ENCODE results near the gene PLXNA3. TPM values are rescaled to one million over a fixed set of nuclear protein-coding genes. Genes with fewer than 3 reads are reported as not detected.
A peak's percentile ranks its signal among the peaks of the same experiment; 100 is the strongest.

Gene PLXNA3
- total and polyA plus RNA-seq, 2 experiments from 2014 or later: 25.9 to 35.1 TPM

- H3K4me1 ChIP-seq (ENCODE audit: insufficient read depth): peaks cover 6% of the 10 kb centered on the region; the same call in 1 of the 2 replicates
- peak overlapping the region; percentile 73 for H3K4me2 ChIP-seq (ENCODE audit: unreplicated experiment)
- in situ Hi-C loops (cut with MboI): no loop called here
- no peaks in the 10 kb centered on the region for H3K36me3 ChIP-seq (ENCODE audit: low read depth)
- no peaks in the 10 kb centered on the region for H3K27me3 ChIP-seq (replicated peaks; ENCODE audit: insufficient read depth)
- H3K27ac ChIP-seq: peak overlapping the region; percentile 76
- no peaks in the 10 kb centered on the region for H4K20me1 ChIP-seq (ENCODE audit: insufficient read depth)
- peaks cover 28% of the 10 kb centered on the region for H3K79me2 ChIP-seq (ENCODE audit: insufficient read depth)
- H3K9me3 ChIP-seq (ENCODE audit: low read depth): no peaks in the 10 kb centered on the region
- peak overlapping the region; percentile 80 for H3K9ac ChIP-seq
- DNase-seq: peak; percentile 19
- peak overlapping the region; percentile 79 for H3K4me3 ChIP-seq
- TF ChIP-seq EZH2phosphoT487 (IDR thresholded peaks at IDR 0.05; ENCODE audit: insufficient read depth, low read depth): no peak
- no peak for TF ChIP-seq EZH2 (IDR thresholded peaks at IDR 0.05; ENCODE audit: insufficient read depth, poor library complexity, severe bottlenecking)
- WGBS, 2 experiments (ENCODE audit: low coverage in 1 of 2, low lambda C conversion rate in 2 of 2, missing lambda C conversion rate in 2 of 2): 39 to 43% methylated on average over 4 of the region's 4 CpGs
- H2AFZ ChIP-seq: peak overlapping the region; percentile 76
- H3K9me2 ChIP-seq (ENCODE audit: insufficient read depth): no peaks in the 10 kb centered on the region
- no peaks in the 10 kb centered on the region for H3F3A ChIP-seq (ENCODE audit: insufficient read depth)
These were observed 45.6 kb upstream of the PLXNA3 start for GRCh38 chrX:154412468-154412867.

GRCh38 chrX:154413142-154413541 lies 44.9 kb upstream of the PLXNA3 start:
- no peak for DNase-seq
- TF ChIP-seq EZH2phosphoT487 (IDR thresholded peaks at IDR 0.05; ENCODE audit: insufficient read depth, low read depth) (no peak), EZH2 (IDR thresholded peaks at IDR 0.05; ENCODE audit: insufficient read depth, poor library complexity, severe bottlenecking) (no peak)
- Histone ChIP-seq H3K9me2 (ENCODE audit: insufficient read depth) (no peaks in the 10 kb centered on the region), H3K9ac (no peak overlapping the region), H3K4me1 (ENCODE audit: insufficient read depth) (peaks cover 6% of the 10 kb centered on the region; the same call in 1 of the 2 replicates), H3K27me3 (replicated peaks; ENCODE audit: insufficient read depth) (no peaks in the 10 kb centered on the region), H3K9me3 (ENCODE audit: low read depth) (no peaks in the 10 kb centered on the region), H3K4me2 (ENCODE audit: unreplicated experiment) (no peak overlapping the region), H3F3A (ENCODE audit: insufficient read depth) (no peaks in the 10 kb centered on the region), H3K36me3 (ENCODE audit: low read depth) (no peaks in the 10 kb centered on the region), H2AFZ (no peak overlapping the region), H4K20me1 (ENCODE audit: insufficient read depth) (no peaks in the 10 kb centered on the region), H3K79me2 (ENCODE audit: insufficient read depth) (peaks cover 21% of the 10 kb centered on the region), H3K4me3 (no peak overlapping the region), H3K27ac (no peak overlapping the region)
- in situ Hi-C loops (cut with MboI): no loop called here
- WGBS, 2 experiments (ENCODE audit: low coverage in 1 of 2, low lambda C conversion rate in 2 of 2, missing lambda C conversion rate in 2 of 2): 37 to 43% methylated on average over 3 to 6 of the region's 8 CpGs

DNA sequence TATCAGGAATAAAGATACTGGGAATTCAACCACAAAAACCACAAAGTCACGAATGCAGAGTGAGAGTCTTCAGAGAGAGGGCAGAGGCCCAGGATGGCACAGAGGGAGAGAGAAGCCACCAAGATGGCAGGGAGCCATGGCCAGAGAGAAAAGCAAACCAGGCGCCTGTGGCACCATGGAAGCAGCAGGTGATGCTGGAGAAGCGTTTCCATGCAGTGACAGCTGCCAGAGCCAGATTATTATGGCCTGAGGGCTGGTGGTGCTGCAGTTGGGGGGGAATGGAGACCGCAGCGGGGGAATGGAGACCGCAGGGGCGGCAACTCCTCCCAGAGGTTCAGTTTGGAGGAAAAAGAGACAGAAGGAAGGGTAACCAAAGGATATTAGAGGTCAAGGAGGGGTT lies 40.9 kb upstream of the PLXNA3 start:
- WGBS, 2 experiments (ENCODE audit: low coverage in 1 of 2, low lambda C conversion rate in 2 of 2, missing lambda C conversion rate in 2 of 2): 78 to 82% methylated on average over 5 to 7 of the region's 7 CpGs
- Histone ChIP-seq H3K4me1 (ENCODE audit: insufficient read depth) (peaks cover 4% of the 10 kb centered on the region; the same call in 1 of the 2 replicates), H3K9ac (no peak overlapping the region), H3K27ac (no peak overlapping the region), H3K27me3 (replicated peaks; ENCODE audit: insufficient read depth) (no peaks in the 10 kb centered on the region), H2AFZ (no peak overlapping the region), H3K4me2 (ENCODE audit: unreplicated experiment) (no peak overlapping the region), H4K20me1 (ENCODE audit: insufficient read depth) (no peaks in the 10 kb centered on the region), H3K9me3 (ENCODE audit: low read depth) (no peaks in the 10 kb centered on the region), H3K4me3 (no peak overlapping the region), H3F3A (ENCODE audit: insufficient read depth) (no peaks in the 10 kb centered on the region), H3K9me2 (ENCODE audit: insufficient read depth) (no peaks in the 10 kb centered on the region), H3K36me3 (ENCODE audit: low read depth) (no peaks in the 10 kb centered on the region), H3K79me2 (ENCODE audit: insufficient read depth) (no peaks in the 10 kb centered on the region)
- in situ Hi-C loops (cut with MboI): no loop called here
- DNase-seq: no peak
- TF ChIP-seq EZH2phosphoT487 (IDR thresholded peaks at IDR 0.05; ENCODE audit: insufficient read depth, low read depth) (no peak), EZH2 (IDR thresholded peaks at IDR 0.05; ENCODE audit: insufficient read depth, poor library complexity, severe bottlenecking) (no peak)

GRCh38 chrX:154419189-154419588 lies 38.9 kb upstream of the PLXNA3 start:
- in situ Hi-C loops (cut with MboI): no loop called here
- Histone ChIP-seq H3K27ac (no peak overlapping the region), H3K9me2 (ENCODE audit: insufficient read depth) (no peaks in the 10 kb centered on the region), H3K4me3 (no peak overlapping the region), H2AFZ (no peak overlapping the region), H3K4me1 (ENCODE audit: insufficient read depth) (no peaks in the 10 kb centered on the region), H3K9ac (no peak overlapping the region), H3K36me3 (ENCODE audit: low read depth) (no peaks in the 10 kb centered on the region), H3K79me2 (ENCODE audit: insufficient read depth) (no peaks in the 10 kb centered on the region), H4K20me1 (ENCODE audit: insufficient read depth) (no peaks in the 10 kb centered on the region), H3K9me3 (ENCODE audit: low read depth) (no peaks in the 10 kb centered on the region), H3K4me2 (ENCODE audit: unreplicated experiment) (no peak overlapping the region), H3K27me3 (replicated peaks; ENCODE audit: insufficient read depth) (no peaks in the 10 kb centered on the region), H3F3A (ENCODE audit: insufficient read depth) (no peaks in the 10 kb centered on the region)
- WGBS, 2 experiments (ENCODE audit: low coverage in 1 of 2, low lambda C conversion rate in 2 of 2, missing lambda C conversion rate in 2 of 2): 98 to 99% methylated on average over 8 of the region's 8 CpGs
- no peak for DNase-seq
- TF ChIP-seq EZH2phosphoT487 (IDR thresholded peaks at IDR 0.05; ENCODE audit: insufficient read depth, low read depth) (no peak), EZH2 (IDR thresholded peaks at IDR 0.05; ENCODE audit: insufficient read depth, poor library complexity, severe bottlenecking) (no peak)
